Panc1 (cell line): Measurements from ENCODE around the gene MAGEB3. TPM values are rescaled to one million over a fixed set of nuclear protein-coding genes. Genes with fewer than 3 reads are reported as not detected.

Experiments used
- ATAC-seq: fragments of 200-7000 bp; cut with Tn5 transposase; 2 replicates; pipeline ENCODE4 v1.9.1; 2020; ENCODE audit warnings: mild to moderate bottlenecking, moderate library complexity
- BruUV-seq: library from RNA; stranded (reverse); fragments of 400-500 nt; replicated peaks from 2 replicates; lab custom pipeline; 2021; lab: Mats Ljungman, UMichigan
- CTCF ChIA-PET: fragments of 300-600 bp; sonication (Branson Sonifier 250); formaldehyde crosslinking; loops from one replicate; lab custom pipeline; 2022; ENCODE audit warnings: antibody characterized with exemption; lab: Charles Lee
- POLR2A ChIA-PET: fragments of 300-600 bp; sonication (Branson Sonifier 250); formaldehyde crosslinking; loops from one replicate; lab custom pipeline; 2022; ENCODE audit warnings: antibody characterized with exemption; lab: Charles Lee
- DNase-seq: peaks from one replicate; pipeline ENCODE4 v3.0.0-alpha.2; 2010; ENCODE audit warnings: low read depth, low spot score
- H3K27ac ChIP-seq: 2 replicates; pipeline ENCODE4 v1.5.1; 2011; ENCODE audit warnings: mild to moderate bottlenecking, low read length, inconsistent platforms
- H3K27me3 ChIP-seq: fragments of 200-500 bp; sonication (Bioruptor generic); 2 replicates; pipeline ENCODE4 v1.6.0; 2014; ENCODE audit warnings: low read length, inconsistent platforms; ENCODE audit not compliant: control insufficient read depth, insufficient read depth
- H3K36me3 ChIP-seq: fragments of 200-500 bp; sonication (Bioruptor generic); 2 replicates; pipeline ENCODE4 v1.5.1; 2014; ENCODE audit warnings: inconsistent platforms, mild to moderate bottlenecking, low read length, moderate library complexity; ENCODE audit not compliant: control insufficient read depth, insufficient read depth
- H3K4me1 ChIP-seq: 2 replicates; pipeline ENCODE4 v1.5.1; 2011; ENCODE audit warnings: inconsistent platforms, mild to moderate bottlenecking, low read length, moderate library complexity; ENCODE audit not compliant: control insufficient read depth, insufficient read depth
- H3K4me3 ChIP-seq, 2 experiments: 2 replicates each; pipeline ENCODE4 v1.5.1; 2011 to 2012; ENCODE audit warnings: low read depth in 2 of 2, low read length in 2 of 2, mild to moderate bottlenecking in 2 of 2, inconsistent platforms in 1 of 2, moderate library complexity in 1 of 2
- H3K9me3 ChIP-seq: fragments of 200-500 bp; sonication (Bioruptor generic); 2 replicates; pipeline ENCODE4 v1.5.1; 2014; ENCODE audit warnings: low read depth, mild to moderate bottlenecking, inconsistent platforms, low read length, moderate library complexity; ENCODE audit not compliant: control insufficient read depth, insufficient read depth
- CTCF ChIP-seq: fragments of 450-650 bp; IDR thresholded peaks from 2 replicates; pipeline ENCODE4 v1.5.1; 2017; ENCODE audit warnings: mild to moderate bottlenecking
- POLR2AphosphoS5 ChIP-seq: IDR thresholded peaks from 2 replicates; pipeline ENCODE4 v1.6.1; 2012; ENCODE audit warnings: mild to moderate bottlenecking, low read depth, low read length, moderate library complexity
- REST ChIP-seq, 2 experiments: IDR thresholded peaks; 2 replicates each; pipeline ENCODE4 v1.6.1; 2011 to 2012; ENCODE audit warnings: low read depth in 2 of 2, control low read depth in 1 of 2, low read length in 1 of 2, mild to moderate bottlenecking in 1 of 2, moderate library complexity in 1 of 2; ENCODE audit not compliant: insufficient read depth in 1 of 2
- SIN3A ChIP-seq: IDR thresholded peaks from 2 replicates; pipeline ENCODE4 v1.6.1; 2012; ENCODE audit warnings: low read depth, mild to moderate bottlenecking, low read length, moderate library complexity, borderline replicate concordance; ENCODE audit not compliant: insufficient read depth
- TCF7L2 ChIP-seq: IDR thresholded peaks from 2 replicates; pipeline ENCODE4 v1.6.1; 2011; ENCODE audit warnings: mild to moderate bottlenecking, low read depth, low read length, inconsistent platforms
- in situ Hi-C: cut with HindIII; loops from 2 replicates; pipeline ENCODE4 v1.10.0; 2016; ENCODE audit warnings: low sequenced_read_pairs, low pct_unique_long_range_greater_than_20kb
- intact Hi-C: fragments of 100-400 bp; cut with micrococcal nuclease; formaldehyde crosslinking; loops from one replicate; pipeline ENCODE4 v1.10.0; 2022; ENCODE audit not compliant: unreplicated experiment
- total RNA-seq: library from RNA; stranded (reverse); gene quantifications from one replicate; pipeline ENCODE4 v1.2.1, GENCODE V29; 2021; ENCODE audit not compliant: unreplicated experiment

The MAGEB3 gene
- total RNA-seq, 1 experiment from 2014 or later: not detected

GRCh38 chrX:30280428-30280827 lies 50.0 kb downstream of the MAGEB3 start:
- in situ Hi-C loops (no loop called here), intact Hi-C loops (no loop called here)
- Histone ChIP-seq H3K36me3 (no peaks in the 10 kb centered on the region), H3K4me1 (no peaks in the 10 kb centered on the region), H3K4me3 (no peak overlapping the region), H3K27ac (no peak overlapping the region), H3K9me3 (no peaks in the 10 kb centered on the region; the same call in 1 of the 2 replicates), H3K27me3 (no peaks in the 10 kb centered on the region)
- DNase-seq (no peak), ATAC-seq (no peak)
- POLR2A ChIA-PET: no interaction called here
- CTCF ChIA-PET: no interaction called here
- no peak for TF ChIP-seq CTCF
- TF ChIP-seq POLR2AphosphoS5: no peak
- TF ChIP-seq TCF7L2: no peak
- no peak for TF ChIP-seq REST (IDR thresholded peaks at IDR 0.05; ENCODE audit: insufficient read depth in 1 of 2, low read depth in 2 of 2, low read length in 1 of 2)
- TF ChIP-seq SIN3A: no peak
- no TSS peak for BruUV-seq

- ChIA-PET POLR2A (no interaction called here), CTCF (no interaction called here)
- Histone ChIP-seq H3K9me3 (no peaks in the 10 kb centered on the region; the same call in 1 of the 2 replicates), H3K4me3 (no peak overlapping the region), H3K4me1 (no peaks in the 10 kb centered on the region), H3K27me3 (no peaks in the 10 kb centered on the region), H3K36me3 (no peaks in the 10 kb centered on the region), H3K27ac (no peak overlapping the region)
- BruUV-seq: no TSS peak
- DNase-seq (no peak), ATAC-seq (no peak)
- TF ChIP-seq TCF7L2 (no peak), REST (IDR thresholded peaks at IDR 0.05; ENCODE audit: insufficient read depth in 1 of 2, low read depth in 2 of 2, low read length in 1 of 2) (no peak), CTCF (no peak), SIN3A (no peak), POLR2AphosphoS5 (no peak)
- in situ Hi-C loops: no loop called here
- intact Hi-C loops: no loop called here
These were observed 52.1 kb downstream of the MAGEB3 start for GRCh38 chrX:30282527-30282926.
